Erythroblast (primary cell): Measurements from ENCODE around the gene GFOD2.

Source experiments
- GATA1 ChIP-seq: IDR thresholded peaks from 2 replicates; pipeline ENCODE4 v1.6.1; 2011; ENCODE audit warnings: low read depth, mild to moderate bottlenecking, control low read depth, low read length, moderate library complexity
- POLR2A ChIP-seq: IDR thresholded peaks from 2 replicates; pipeline ENCODE4 v1.6.1; 2011; ENCODE audit warnings: mild to moderate bottlenecking, low read length

DNA sequence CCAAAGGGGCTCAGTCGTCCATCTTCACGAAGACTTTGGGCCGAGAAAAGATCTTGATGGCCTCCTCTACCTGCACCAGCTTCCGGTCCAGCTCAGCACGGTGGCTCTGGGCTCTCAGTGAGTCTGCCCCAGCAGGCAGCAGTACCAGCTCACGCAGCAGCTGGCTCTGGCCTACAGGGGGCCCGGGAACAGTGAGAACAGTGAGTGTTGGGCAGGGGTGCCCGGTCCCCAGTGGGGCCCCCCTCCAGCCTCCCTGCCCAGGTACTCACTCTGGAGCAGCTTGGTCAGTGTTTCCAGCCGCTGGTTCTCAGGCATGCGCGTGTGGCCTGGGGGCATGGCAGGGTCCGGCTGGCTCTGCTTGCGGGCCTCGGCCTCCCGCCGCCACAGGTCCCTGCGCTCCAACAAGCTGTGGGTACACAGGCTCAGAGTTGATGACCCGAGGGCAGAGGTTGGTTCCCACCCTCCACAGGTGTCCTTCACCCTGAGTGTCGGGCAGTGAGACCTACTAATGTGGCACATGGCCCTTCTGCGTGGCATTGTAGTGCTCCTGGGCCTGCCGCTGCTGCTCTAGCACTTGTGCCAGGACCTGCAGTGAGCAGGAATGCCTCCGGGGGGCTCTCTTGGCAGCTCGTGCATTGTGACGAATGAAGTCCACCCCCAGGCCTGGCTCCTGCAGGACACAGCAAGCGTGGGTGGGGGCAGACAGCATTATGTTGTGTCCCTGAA lies 55.8 kb downstream of the GFOD2 start:
- no peak for TF ChIP-seq POLR2A
- no peak for TF ChIP-seq GATA1
